K562 (cell line): ENCODE data around the gene LAMTOR5. TPM values are rescaled to one million over a fixed set of nuclear protein-coding genes. Genes with fewer than 3 reads are reported as not detected.

ENCODE experiments used
- ATAC-seq: fragments of 200-7000 bp; cut with Tn5 transposase; 3 replicates; pipeline ENCODE4 v1.9.1; 2020; ENCODE audit warnings: moderate library complexity
- BruUV-seq: library from RNA; stranded (reverse); fragments of 400-500 nt; replicated peaks from 2 replicates; lab custom pipeline; 2021; lab: Mats Ljungman, UMichigan
- CTCF ChIA-PET: fragments of 300-600 bp; formaldehyde crosslinking; extraction: SDS; loops from one replicate; lab custom pipeline; 2021; ENCODE audit warnings: low intra/inter-chr PET ratio; lab: Yijun Ruan, JAX
- POLR2A ChIA-PET: fragments of 300-600, 350-650 bp; sonication (Branson Sonifier 250); formaldehyde crosslinking; extraction: SDS; loops from one replicate; lab custom pipeline; 2021; ENCODE audit warnings: antibody characterized with exemption, inconsistent platforms; lab: Yijun Ruan, JAX
- DNase-seq, 4 experiments: peaks; one replicate each; pipeline versions ENCODE4 v3.0.0 to v3.0.0-alpha.2; 2011 to 2018; ENCODE audit warnings: low spot score in 3 of 4, mixed read lengths in 3 of 4; ENCODE audit errors: extremely low read depth in 1 of 4
- FAIRE-seq: peaks from 2 replicates; lab custom pipeline; 2011; peaks lifted over from hg19 to GRCh38; lab: Jason Lieb, UNC
- H2AFZ ChIP-seq: 2 replicates; pipeline ENCODE4 v1.6.0; 2011; ENCODE audit warnings: low read depth, low read length, control low read depth, inconsistent platforms
- H3K27ac ChIP-seq: fragments of 200-600 bp; 3 replicates; pipeline ENCODE4 v1.8.0; 2011; ENCODE audit warnings: low read depth, mild to moderate bottlenecking, control low read depth, inconsistent platforms, low read length, moderate library complexity, mixed read lengths; ENCODE audit errors: extremely low read depth
- H3K27me3 ChIP-seq, 2 experiments: fragments of 300-600 bp in 1 of 2; 2 replicates in 1 of 2; 3 replicates in 1 of 2; pipeline versions ENCODE4 v1.6.0 to v1.8.0; 2011; ENCODE audit warnings: inconsistent platforms in 2 of 2, low read length in 2 of 2, mild to moderate bottlenecking in 1 of 2, mixed read lengths in 1 of 2, moderate library complexity in 1 of 2; ENCODE audit not compliant: control insufficient read depth in 2 of 2, insufficient read depth in 2 of 2
- H3K36me3 ChIP-seq: fragments of 300-600 bp; 3 replicates; pipeline ENCODE4 v1.8.0; 2011; ENCODE audit warnings: mild to moderate bottlenecking, low read length, inconsistent platforms; ENCODE audit not compliant: control insufficient read depth, insufficient read depth
- H3K4me1 ChIP-seq, 2 experiments: fragments of 200-600 bp in 1 of 2; replicated peaks in 1 of 2; 2 replicates in 1 of 2; 3 replicates in 1 of 2; pipeline versions ENCODE4 v1.5.1 to v1.8.0; 2011; ENCODE audit warnings: inconsistent platforms in 2 of 2, low read length in 2 of 2, mild to moderate bottlenecking in 1 of 2, mixed read lengths in 1 of 2, moderate library complexity in 1 of 2; ENCODE audit not compliant: control insufficient read depth in 2 of 2, insufficient read depth in 2 of 2
- H3K4me2 ChIP-seq: 2 replicates; pipeline ENCODE4 v1.6.1; 2011; ENCODE audit warnings: low read length, control low read depth, inconsistent platforms, mixed read lengths; ENCODE audit not compliant: insufficient read depth
- H3K4me3 ChIP-seq: fragments of 200-600 bp; sonication (generic), shearing (Covaris generic); 2 replicates; pipeline ENCODE4 v1.5.1; 2016; ENCODE audit warnings: control low read depth, inconsistent platforms
- H3K79me2 ChIP-seq: fragments of 200-600 bp; 3 replicates; pipeline ENCODE4 v1.8.0; 2011; ENCODE audit warnings: low read length, inconsistent platforms; ENCODE audit not compliant: control insufficient read depth, insufficient read depth
- H3K9ac ChIP-seq, 2 experiments: 2 replicates each; pipeline versions ENCODE4 v1.6.0 to v1.6.1; 2011; ENCODE audit warnings: low read depth in 2 of 2, low read length in 2 of 2, control low read depth in 1 of 2, inconsistent platforms in 1 of 2, mild to moderate bottlenecking in 1 of 2, mixed read lengths in 1 of 2; ENCODE audit not compliant: insufficient read depth in 1 of 2
- H3K9me1 ChIP-seq: one replicate; pipeline ENCODE4 v1.6.0; 2011; ENCODE audit warnings: inconsistent platforms, mild to moderate bottlenecking, low read length, moderate library complexity; ENCODE audit not compliant: control insufficient read depth, insufficient read depth
- H3K9me3 ChIP-seq: replicated peaks from 2 replicates; pipeline ENCODE4 v1.5.1; 2011; ENCODE audit warnings: low read depth, low read length, inconsistent platforms; ENCODE audit not compliant: control insufficient read depth, insufficient read depth
- H4K20me1 ChIP-seq: replicated peaks from 2 replicates; pipeline ENCODE4 v1.6.1; 2011; ENCODE audit warnings: low read length, inconsistent platforms, mixed read lengths; ENCODE audit not compliant: control insufficient read depth, insufficient read depth
- ESRRA ChIP-seq: fragments of 450-650 bp; IDR thresholded peaks from 2 replicates; pipeline ENCODE4 v1.6.1; 2014; ENCODE audit warnings: low read depth, mild to moderate bottlenecking, moderate library complexity, borderline replicate concordance
- HNRNPUL1 ChIP-seq: fragments of 200-400 bp; formaldehyde crosslinking; IDR thresholded peaks from 2 replicates; pipeline ENCODE4 v1.6.1; 2017; ENCODE audit warnings: low read length
- ZFP1 ChIP-seq: fragments of 450-650 bp; formaldehyde crosslinking; IDR thresholded peaks from 2 replicates; pipeline ENCODE4 v1.4.0; 2020; ENCODE audit warnings: mild to moderate bottlenecking, mixed read lengths
- ZNF3 ChIP-seq: fragments of 250-450 bp; sonication (Bioruptor Pico); IDR thresholded peaks from 2 replicates; pipeline ENCODE4 v1.5.0; 2021; ENCODE audit warnings: mild to moderate bottlenecking, moderate library complexity
- WGBS: fragments of 100-300 bp; shearing (Covaris generic); methylation state at CpG from one replicate; pipeline ENCODE4 v1.1.6; 2016; ENCODE audit warnings: low coverage, mixed read lengths; ENCODE audit not compliant: insufficient coverage; ENCODE audit errors: missing lambda C conversion rate; 5-methylcytosine and 5-hydroxymethylcytosine counted together
- in situ Hi-C: fragments of 300-500 bp; cut with MboI; formaldehyde crosslinking; loops from 4 replicates; pipeline ENCODE4 v1.15.0; 2018; ENCODE audit warnings: inconsistent platforms, mixed read lengths
- intact Hi-C: fragments of 100-400 bp; cut with micrococcal nuclease; formaldehyde crosslinking; loops from 2 replicates; pipeline ENCODE4 v1.14.2; 2022
- polyA plus RNA-seq, 8 experiments: library from polyadenylated mRNA; depleted of rRNA in 4 of 8; stranded (reverse) in 5 of 8; unstranded in 3 of 8; fragments of >200 nt; fragmentation: Nextera tagmentation in 2 of 8; fragmentation: Illumina TruSeq in 1 of 8; extraction: Ambion mirVana in 2 of 8; extraction: Trizol in 1 of 8; gene quantifications; 2 replicates each; pipeline versions ENCODE4 v1.2.1 to v1.2.3, GENCODE V29; 2011 to 2014; ENCODE audit warnings: inconsistent platforms in 1 of 8, missing spikeins in 1 of 8
- total RNA-seq, 7 experiments: library from RNA; depleted of rRNA in 6 of 7; stranded (reverse); fragments of >200 nt in 6 of 7; fragmentation: Illumina TruSeq in 2 of 7; extraction: Trizol in 2 of 7; gene quantifications; 2 replicates each; pipeline versions ENCODE4 v1.2.1 to v1.2.3, GENCODE V29; 2011 to 2021; ENCODE audit warnings: low replicate concordance in 1 of 7
- TF ChIP-seq, protein P1 (sequence below), 3 experiments: fragments of 200-800 bp in 1 of 3; fragments of 250-450 bp in 1 of 3; fragments of 450-650 bp in 1 of 3; sonication (Bioruptor Pico) in 1 of 3; sonication (Bioruptor generic) in 1 of 3; formaldehyde crosslinking in 1 of 3; IDR thresholded peaks; 2 replicates each; pipeline versions ENCODE4 v1.6.1 to v1.8.0; 2016 to 2022; ENCODE audit warnings: mild to moderate bottlenecking in 2 of 3, missing genetic modification characterization in 2 of 3, missing compliant biosample characterization in 1 of 3, moderate library complexity in 1 of 3
- TF ChIP-seq, protein P2 (sequence below): fragments of 250-450 bp; sonication (Bioruptor Pico); IDR thresholded peaks from 2 replicates; pipeline ENCODE4 v1.8.0; 2022; ENCODE audit warnings: moderate library complexity, mild to moderate bottlenecking, inconsistent platforms

The LAMTOR5 gene
- total and polyA plus RNA-seq, 9 of the 15 experiments (the other 6 are each of a cell fraction or from before 2014, with no cell fraction given) = 118 to 712 (median 241) TPM

DNA sequence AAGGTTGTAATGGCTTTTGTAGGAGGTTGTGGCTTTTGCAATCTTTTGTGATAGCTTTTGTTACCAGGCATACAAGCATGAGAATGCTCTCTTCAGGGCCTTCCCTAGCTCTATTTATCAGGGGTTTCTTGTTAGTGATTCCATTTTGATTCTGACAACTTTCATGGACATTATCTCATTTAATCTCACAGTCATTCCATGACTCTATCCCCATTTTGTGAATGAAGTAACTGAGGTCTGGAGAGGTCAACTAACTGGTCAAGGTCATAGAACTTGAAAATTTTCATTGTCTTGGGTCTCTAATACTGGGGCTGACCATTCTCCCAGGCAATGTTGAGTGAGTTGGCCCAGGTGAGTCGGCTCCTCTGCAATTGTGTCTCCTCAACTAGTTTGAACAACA, 11.2 kb upstream of the LAMTOR5 start:
- TF ChIP-seq ZNF3 (CRISPR knock-in tag) (peak; percentile 92), HNRNPUL1 (no peak), ZFP1 (CRISPR knock-in tag) (no peak), ESRRA (peak; percentile 63; the same call in 1 of the 2 replicates)
- TF ChIP-seq, protein P1, sequence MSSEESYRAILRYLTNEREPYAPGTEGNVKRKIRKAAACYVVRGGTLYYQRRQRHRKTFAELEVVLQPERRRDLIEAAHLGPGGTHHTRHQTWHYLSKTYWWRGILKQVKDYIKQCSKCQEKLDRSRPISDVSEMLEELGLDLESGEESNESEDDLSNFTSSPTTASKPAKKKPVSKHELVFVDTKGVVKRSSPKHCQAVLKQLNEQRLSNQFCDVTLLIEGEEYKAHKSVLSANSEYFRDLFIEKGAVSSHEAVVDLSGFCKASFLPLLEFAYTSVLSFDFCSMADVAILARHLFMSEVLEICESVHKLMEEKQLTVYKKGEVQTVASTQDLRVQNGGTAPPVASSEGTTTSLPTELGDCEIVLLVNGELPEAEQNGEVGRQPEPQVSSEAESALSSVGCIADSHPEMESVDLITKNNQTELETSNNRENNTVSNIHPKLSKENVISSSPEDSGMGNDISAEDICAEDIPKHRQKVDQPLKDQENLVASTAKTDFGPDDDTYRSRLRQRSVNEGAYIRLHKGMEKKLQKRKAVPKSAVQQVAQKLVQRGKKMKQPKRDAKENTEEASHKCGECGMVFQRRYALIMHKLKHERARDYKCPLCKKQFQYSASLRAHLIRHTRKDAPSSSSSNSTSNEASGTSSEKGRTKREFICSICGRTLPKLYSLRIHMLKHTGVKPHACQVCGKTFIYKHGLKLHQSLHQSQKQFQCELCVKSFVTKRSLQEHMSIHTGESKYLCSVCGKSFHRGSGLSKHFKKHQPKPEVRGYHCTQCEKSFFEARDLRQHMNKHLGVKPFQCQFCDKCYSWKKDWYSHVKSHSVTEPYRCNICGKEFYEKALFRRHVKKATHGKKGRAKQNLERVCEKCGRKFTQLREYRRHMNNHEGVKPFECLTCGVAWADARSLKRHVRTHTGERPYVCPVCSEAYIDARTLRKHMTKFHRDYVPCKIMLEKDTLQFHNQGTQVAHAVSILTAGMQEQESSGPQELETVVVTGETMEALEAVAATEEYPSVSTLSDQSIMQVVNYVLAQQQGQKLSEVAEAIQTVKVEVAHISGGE (CRISPR knock-in tag; IDR thresholded peaks at IDR 0.05) = no peak
- TF ChIP-seq, protein P2, sequence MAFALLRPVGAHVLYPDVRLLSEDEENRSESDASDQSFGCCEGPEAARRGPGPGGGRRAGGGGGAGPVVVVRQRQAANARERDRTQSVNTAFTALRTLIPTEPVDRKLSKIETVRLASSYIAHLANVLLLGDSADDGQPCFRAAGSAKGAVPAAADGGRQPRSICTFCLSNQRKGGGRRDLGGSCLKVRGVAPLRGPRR (CRISPR knock-in tag) = no peak
- TF ChIP-seq, all 486 proteins: peak for 2
- no peaks in the 10 kb centered on the region for H3K79me2 ChIP-seq
- H4K20me1 ChIP-seq = no peaks in the 10 kb centered on the region; the same call in 1 of the 2 replicates
- in situ Hi-C loops = loop anchor here (5.0 kb wide), 1 partner anchor 34 kb away; the partner anchor contains the start of gene PROK1
- ATAC-seq = no peak
- no peak overlapping the region for H3K9ac ChIP-seq
- no peak overlapping the region for H3K4me3 ChIP-seq
- peaks cover 0 to 4% of the 10 kb centered on the region in 2 experiments; a peak in 1 of 5 replicates for H3K27me3 ChIP-seq
- H3K4me2 ChIP-seq = no peak overlapping the region
- POLR2A ChIA-PET = interaction anchor here (1.4 to 1.5 kb wide), 3 partner anchors 10 to 34 kb away, joined by 4 to 7 read pairs (median 5); no protein-coding TSS in a partner anchor
- no peaks in the 10 kb centered on the region; the same call in 1 of the 2 replicates for H3K9me3 ChIP-seq
- DNase-seq = no peak
- no peak overlapping the region for H3K27ac ChIP-seq
- no peak overlapping the region for H2AFZ ChIP-seq
- H3K9me1 ChIP-seq = no peaks in the 10 kb centered on the region
- intact Hi-C loops = no loop called here
- no peaks in the 10 kb centered on the region; the same call in 2 of the 3 replicates for H3K36me3 ChIP-seq
- CTCF ChIA-PET = no interaction called here
- WGBS = 28% methylated on average over 1 of the region's 1 CpG
- BruUV-seq = no TSS peak
- FAIRE-seq = no peak
- H3K4me1 ChIP-seq = peaks cover 0 to 22% of the 10 kb centered on the region in 2 experiments; a peak in 4 of 5 replicates
